HFF-Myc (cell line): Measurements from ENCODE around the gene PRDM16.
"Not testable (repeated sequence)": the region's sequence is repeated elsewhere in the genome, so short reads cannot be mapped to it uniquely, and the experiment has no call there.

Experiments used
- DNase-seq: peaks from one replicate; pipeline ENCODE4 v3.0.0-alpha.2; 2011; ENCODE audit warnings: low read depth; ENCODE audit errors: extremely low read depth
- H3K4me3 ChIP-seq: replicated peaks from 2 replicates; pipeline ENCODE4 v1.5.1; 2011; ENCODE audit warnings: low read depth, mild to moderate bottlenecking, control low read depth, low read length
- CTCF ChIP-seq: IDR thresholded peaks from 2 replicates; pipeline ENCODE4 v1.5.1; 2012; ENCODE audit warnings: mild to moderate bottlenecking, low read depth, low read length, control low read depth; ENCODE audit errors: missing control alignments

Gene PRDM16

GRCh38 chr1:3285106-3285740 is 216.2 kb downstream of the PRDM16 start:
- TF ChIP-seq CTCF, result no peak
- H3K4me3 ChIP-seq, result no peak overlapping the region
- no peak for DNase-seq

DNA sequence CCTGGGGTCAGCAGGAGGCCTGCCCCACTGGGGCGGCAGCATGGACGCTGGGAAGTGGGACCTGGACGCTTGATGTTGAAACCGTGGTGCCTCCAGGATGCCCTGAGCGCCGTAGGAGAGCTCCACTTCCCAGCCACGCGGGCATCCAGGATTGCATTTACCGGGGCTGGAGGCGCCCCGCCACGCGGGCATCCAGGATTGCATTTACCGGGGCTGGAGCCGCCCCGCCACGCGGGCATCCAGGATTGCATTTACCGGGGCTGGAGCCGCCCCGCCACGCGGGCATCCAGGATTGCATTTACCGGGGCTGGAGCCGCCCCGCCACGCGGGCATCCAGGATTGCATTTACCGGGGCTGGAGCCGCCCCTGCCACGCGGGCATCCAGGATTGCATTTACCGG is 218.1 kb downstream of the PRDM16 start:
- DNase-seq, H3K4me3 ChIP-seq: not testable (repeated sequence)

- no peak for TF ChIP-seq CTCF
- no peak for DNase-seq
Measured at GRCh38 chr1:3287656-3288160, 218.7 kb downstream of the PRDM16 start.

DNA sequence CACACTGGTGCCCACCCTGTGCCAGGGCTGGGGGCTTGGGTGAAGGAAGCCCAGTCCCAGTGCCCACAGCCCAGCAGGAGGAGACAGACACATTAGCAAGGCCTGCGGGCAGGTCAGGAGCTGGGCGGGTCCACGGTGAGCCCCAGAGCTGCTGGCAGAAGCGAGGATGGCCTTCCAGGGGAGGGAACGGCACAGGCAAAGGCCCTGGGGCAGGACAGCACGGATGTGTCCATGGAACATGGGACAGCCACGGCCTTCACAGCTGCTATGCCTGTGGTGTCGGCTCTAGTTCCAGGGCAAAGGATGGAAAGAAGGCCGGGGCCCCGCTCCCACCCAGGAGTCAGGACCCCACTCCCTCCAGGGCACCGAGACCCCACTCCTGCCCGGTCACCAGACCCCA is 220.5 kb downstream of the PRDM16 start:
- no peak for DNase-seq
- no peak for TF ChIP-seq CTCF
- no peak overlapping the region for H3K4me3 ChIP-seq

More at GRCh38 chr1:3287656-3288160, 218.7 kb downstream of the PRDM16 start:
- H3K4me3 ChIP-seq, result no peak overlapping the region

GRCh38 chr1:3290438-3290837 is 221.4 kb downstream of the PRDM16 start:
- H3K4me3 ChIP-seq, result no peak overlapping the region
- no peak for DNase-seq
- no peak for TF ChIP-seq CTCF

DNA sequence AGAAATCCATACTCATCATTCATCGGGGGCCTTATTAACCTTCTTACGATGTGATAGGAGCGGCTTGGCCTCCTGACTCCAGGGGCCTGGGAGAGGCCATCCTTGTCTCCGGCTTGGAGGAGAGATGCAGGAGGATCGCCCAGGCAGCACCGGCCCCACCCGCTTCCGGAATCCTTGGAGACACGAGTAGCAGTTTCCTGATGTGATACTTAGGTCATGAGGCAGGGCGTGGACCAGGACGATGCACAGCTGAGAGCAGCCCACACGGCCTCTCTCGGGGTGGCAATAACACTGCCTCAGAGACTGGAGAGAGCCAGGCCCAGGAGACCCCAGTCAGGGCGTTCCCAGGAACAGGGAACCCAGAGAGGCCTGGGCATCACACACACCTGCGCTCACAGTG is 221.9 kb downstream of the PRDM16 start:
- H3K4me3 ChIP-seq, result no peak overlapping the region
- no peak for DNase-seq
- TF ChIP-seq CTCF, result no peak

DNA sequence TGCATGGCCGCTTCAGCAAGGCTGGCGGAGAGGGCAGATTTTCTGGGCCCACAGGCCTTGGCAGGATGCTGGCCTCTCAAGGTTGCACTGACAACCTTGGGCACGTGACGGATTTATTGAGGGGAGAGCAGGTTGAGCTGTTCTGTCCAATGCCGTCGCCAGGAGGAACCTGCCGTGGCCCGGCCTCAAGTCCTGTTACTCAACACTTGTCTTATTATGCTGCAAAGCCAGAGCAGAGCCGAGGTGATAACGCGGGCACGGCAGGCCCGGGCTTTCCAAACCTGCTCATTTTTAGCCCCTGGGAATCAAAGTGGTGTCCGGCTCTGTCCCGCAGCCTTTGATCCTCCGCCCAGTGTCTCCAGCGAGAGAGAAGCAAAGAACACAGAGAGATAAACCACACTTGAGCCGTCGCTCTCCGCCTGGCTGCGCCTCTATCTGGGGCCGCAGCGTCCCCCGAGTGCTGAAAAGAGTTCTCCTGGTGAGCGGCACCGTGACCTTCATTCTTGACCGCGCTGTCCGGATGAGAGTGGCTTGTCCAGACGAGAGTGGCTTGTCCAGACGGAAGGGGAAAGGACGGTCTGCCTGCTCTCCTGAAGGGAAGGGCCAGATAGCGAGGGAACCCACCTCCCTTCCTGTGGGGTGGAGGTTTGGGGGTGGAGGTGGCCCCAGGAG is 223.2 kb downstream of the PRDM16 start:
- no peak for DNase-seq
- H3K4me3 ChIP-seq, result no peak overlapping the region
- TF ChIP-seq CTCF, result no peak
